Myometrial cell (primary cell): ENCODE data around the gene NIPAL3. TPM values are rescaled to one million over a fixed set of nuclear protein-coding genes. Genes with fewer than 3 reads are reported as not detected.

Source experiments
- total RNA-seq: library from RNA; depleted of rRNA; stranded (reverse); fragments of >200 nt; gene quantifications from 2 replicates; pipeline ENCODE4 v1.2.3, GENCODE V29; 2015

The NIPAL3 gene
- total RNA-seq: 57.7 and 61.5 TPM in 2 replicates

GRCh38 chr1:24415334-24415909 lies at the start of gene NIPAL3:
NIPAL3 (plus strand) TSS chr1:24415802; CDS start chr1:24419548, 3,746 bp downstream.

GRCh38 chr1:24413350-24414163 lies 2.0 kb upstream of the NIPAL3 start, which contains the start of gene STPG1:
STPG1 (minus strand) TSS chr1:24413782; CDS start chr1:24401388, 12,394 bp downstream.

GRCh38 chr1:24502709-24503058 lies 87.1 kb downstream of the NIPAL3 start, which contains the start of gene RCAN3:
RCAN3 (plus strand) TSS chr1:24502836; CDS start chr1:24514373, 11,537 bp downstream.

Other genes with a start within 250 kb of the NIPAL3 start
- gene IFNLR1, start 228.5 kb upstream of the NIPAL3 start, total RNA-seq: under 0.01 TPM in 1 of 2 replicates, not detected in the other
- gene GRHL3, start 96.4 kb upstream of the NIPAL3 start, total RNA-seq: not detected in 2 replicates
- 13.3 TPM in 2 replicates for gene STPG1, start 2.0 kb upstream of the NIPAL3 start, total RNA-seq
- gene RCAN3, start 87.0 kb downstream of the NIPAL3 start, total RNA-seq: 14.9 and 20.8 TPM in 2 replicates
- not detected in 2 replicates for gene NCMAP, start 140.3 kb downstream of the NIPAL3 start, total RNA-seq
- 23.0 and 27.1 TPM in 2 replicates for gene SRRM1, start 227.5 kb downstream of the NIPAL3 start, total RNA-seq